ENCODE data around the gene TSBP1.
"Not testable (repeated sequence)": the region's sequence is repeated elsewhere in the genome, so short reads cannot be mapped to it uniquely, and the experiment has no call there.

The TSBP1 gene

GRCh38 chr6:32273801-32274577, 97.7 kb downstream of the TSBP1 start:
- DNase-seq, result not testable (repeated sequence)

GRCh38 chr6:32271429-32271828, 100.3 kb downstream of the TSBP1 start:
- no peak for DNase-seq

GRCh38 chr6:32268459-32268858, 103.2 kb downstream of the TSBP1 start:
- DNase-seq, result not testable (repeated sequence)

GRCh38 chr6:32267035-32267434, 104.7 kb downstream of the TSBP1 start:
- no peak for DNase-seq

GRCh38 chr6:32257262-32257661, 114.4 kb downstream of the TSBP1 start:
- DNase-seq, result not testable (repeated sequence)

- DNase-seq, result no peak
Measured at GRCh38 chr6:32255199-32256153, 116.2 kb downstream of the TSBP1 start.

- no peak for DNase-seq
Measured at GRCh38 chr6:32254761-32255198, 116.9 kb downstream of the TSBP1 start.

GRCh38 chr6:32252331-32253009, 119.2 kb downstream of the TSBP1 start:
- no peak for DNase-seq

- DNase-seq, result no peak
Measured at GRCh38 chr6:32249262-32249661, 122.4 kb downstream of the TSBP1 start.

GRCh38 chr6:32247401-32247800, 124.3 kb downstream of the TSBP1 start:
- DNase-seq, result no peak

GRCh38 chr6:32244946-32245398, 126.7 kb downstream of the TSBP1 start:
- DNase-seq, result peak; percentile 26 to 64

- peak in 1 of 2 experiments; percentile 14 for DNase-seq
Measured at GRCh38 chr6:32244270-32244669, 127.4 kb downstream of the TSBP1 start.

All from NCI-H524 (cell line).